Cerebellar nuclear complex (tissue), 1 donor: ENCODE data around the gene FCHO1.
"Not testable (repeated sequence)": the region's sequence is repeated elsewhere in the genome, so short reads cannot be mapped to it uniquely, and the experiment has no call there.

ENCODE experiments used
- DNase-seq, 2 experiments: peaks; one replicate each; lab custom pipeline; 2025; lab: John Stamatoyannopoulos, UW

FCHO1 gene

DNA sequence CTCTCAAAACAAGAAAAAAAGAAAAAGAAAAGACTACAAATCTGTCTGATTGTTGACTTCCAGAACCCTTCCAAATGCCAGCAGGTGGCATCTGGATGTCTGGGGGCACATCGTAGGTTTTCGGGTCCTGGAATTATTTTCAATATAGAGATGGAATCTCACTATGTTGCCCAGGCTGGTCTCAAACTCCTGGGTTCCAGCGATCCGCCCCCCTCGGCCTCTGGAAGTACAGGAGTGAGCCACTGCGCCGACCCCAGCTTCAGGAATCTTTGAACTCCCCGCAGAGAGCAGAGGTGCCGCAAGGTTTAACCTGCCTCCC, 43.1 kb downstream of the FCHO1 start:
- DNase-seq: no peak

DNA sequence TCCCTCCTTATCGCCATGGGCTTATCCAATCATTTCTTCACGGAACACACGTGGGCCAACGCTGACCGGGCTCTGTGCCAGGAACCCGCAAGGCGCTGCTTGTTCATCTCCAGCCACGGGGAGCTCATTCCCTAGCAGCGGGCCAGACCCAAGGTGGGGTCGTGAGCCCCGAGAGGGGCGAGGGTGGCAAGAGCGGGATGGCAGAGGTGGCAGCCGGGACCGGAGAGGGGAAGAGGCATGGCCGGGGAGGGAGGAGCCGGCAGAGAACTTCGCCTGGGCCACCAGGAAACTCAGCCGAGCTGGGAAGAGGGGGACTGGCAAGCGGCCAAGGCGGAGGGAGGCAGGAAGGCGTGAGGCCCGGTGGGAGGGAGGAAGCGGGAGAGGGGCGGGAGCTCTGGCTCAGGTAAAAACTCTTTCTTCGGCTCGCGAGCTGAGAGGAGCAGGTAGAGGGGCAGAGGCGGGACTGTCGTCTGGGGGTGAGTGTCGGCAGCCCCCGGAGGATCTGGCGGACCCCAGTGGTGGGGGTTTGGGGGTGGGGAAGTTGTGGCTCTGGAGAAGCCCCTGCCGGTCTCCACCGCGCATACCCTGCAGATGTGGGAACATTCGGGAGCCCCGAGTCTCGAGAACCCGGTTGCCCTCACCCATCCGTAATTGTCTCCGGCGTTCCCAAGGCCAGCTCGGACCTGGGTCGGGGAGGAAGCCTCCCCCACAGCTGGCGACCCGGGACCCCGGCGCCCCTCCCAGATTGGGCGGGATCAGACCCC, 43.6 kb downstream of the FCHO1 start, which contains the start of gene B3GNT3:
Gene B3GNT3, plus strand, starts transcription at position 408 of the 764 bp plus-strand sequence. CDS start 12,670 bp downstream, outside the sequence.
- DNase-seq: no peak

GRCh38 chr19:17795495-17795856, 44.2 kb downstream of the FCHO1 start:
- DNase-seq: no peak

DNA sequence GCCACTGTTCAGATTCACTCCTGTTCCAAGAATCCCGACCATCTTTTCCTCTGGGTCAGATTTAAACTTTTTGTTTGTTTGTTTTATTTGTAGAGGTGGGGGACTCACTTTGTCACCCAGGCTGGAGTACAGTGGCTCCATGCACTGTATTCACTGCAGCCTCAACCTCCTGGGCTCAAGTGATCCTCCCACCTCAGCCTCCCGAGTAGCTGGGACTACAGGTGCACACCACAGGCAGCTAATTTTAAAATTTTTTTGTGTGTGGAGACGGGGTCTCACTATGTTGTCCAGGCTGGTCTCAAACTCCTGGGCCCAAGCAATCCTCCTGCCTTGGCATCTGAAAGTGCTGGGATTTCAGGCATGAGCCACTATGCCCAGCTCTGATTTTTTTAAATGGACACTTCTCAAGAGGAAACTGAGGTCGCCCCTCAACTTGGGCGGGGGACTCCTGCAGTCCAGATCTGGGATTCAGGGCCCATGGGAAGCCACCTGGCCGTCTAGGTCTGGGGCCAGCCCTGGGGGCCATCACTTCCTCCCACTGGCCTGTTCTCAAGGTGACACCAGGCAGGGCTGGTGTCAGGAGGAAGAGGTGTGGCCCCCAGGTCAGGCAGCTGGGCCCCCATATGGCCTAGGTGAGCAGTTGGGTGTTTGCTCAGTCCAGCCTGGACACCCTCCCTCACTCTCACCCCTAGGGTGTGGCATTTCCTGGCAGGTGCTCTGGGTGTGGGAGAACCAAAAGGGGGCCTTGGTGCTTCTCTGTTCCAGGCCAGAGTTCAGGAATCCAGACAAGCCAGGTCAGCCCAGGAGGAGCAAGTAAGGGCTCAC, 44.9 kb downstream of the FCHO1 start:
- no peak for DNase-seq

DNA sequence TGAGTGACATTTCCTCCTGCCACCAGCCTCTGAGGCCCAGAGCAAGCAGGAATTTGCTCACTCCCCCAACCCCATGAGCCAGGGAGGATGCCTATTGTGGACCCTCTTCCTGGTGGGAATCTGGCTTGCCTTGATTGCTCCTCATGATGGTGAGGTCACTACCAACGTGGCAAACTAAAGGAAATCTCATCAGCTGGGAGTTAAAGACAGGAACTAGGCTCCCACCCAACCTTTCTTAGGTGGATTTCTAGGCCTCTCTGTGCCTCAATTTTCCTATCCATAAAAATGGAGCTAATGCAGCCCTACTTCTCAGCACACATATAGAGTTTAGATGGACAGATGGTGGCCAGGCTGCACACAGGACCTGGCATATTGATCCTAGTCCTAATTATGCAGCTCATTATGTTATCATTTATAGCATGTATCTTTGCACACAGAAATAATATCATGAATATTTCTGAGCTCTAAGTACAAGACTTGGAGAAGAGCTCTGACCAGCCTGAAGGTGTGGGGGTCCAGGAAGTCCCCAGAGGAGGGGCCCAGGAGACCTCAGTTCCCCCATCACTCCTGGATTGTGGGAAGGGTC, 45.7 kb downstream of the FCHO1 start:
- no peak for DNase-seq

DNA sequence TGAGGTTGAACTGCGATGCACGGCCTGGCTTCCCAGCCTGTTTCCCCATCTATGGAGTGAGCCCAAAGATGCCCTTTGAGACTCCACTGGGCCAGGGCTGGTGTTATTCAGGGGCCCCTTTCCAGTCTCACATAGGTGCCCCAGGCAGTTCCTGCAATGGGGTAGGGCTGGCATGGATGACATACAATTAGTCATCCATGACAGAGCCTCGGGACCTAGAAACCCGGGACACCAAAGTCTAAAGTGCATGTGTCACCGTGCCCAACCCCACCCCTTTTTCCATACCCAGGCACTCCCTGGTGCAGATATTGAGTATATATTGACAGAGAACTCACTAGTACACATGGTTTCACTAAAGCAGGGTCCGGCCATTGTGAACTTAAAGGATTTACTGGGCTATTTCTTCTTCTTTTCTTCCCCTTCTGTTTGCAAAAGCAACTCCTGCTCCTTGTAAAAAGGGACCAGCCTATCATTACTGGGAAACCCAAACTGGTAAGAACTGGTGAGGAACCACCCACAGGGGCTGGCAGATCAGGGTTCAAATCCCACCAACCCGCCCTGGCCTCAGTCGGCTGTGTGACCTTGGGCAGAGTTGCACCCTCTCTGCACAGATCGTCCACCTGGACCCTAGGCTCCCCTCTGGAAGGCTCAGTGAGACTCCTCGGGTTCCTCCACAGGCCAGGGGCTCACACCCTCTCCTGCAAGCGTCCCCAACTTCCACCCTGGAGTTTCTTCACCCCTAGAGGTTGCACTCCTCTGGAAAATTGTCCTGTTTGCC, 46.3 kb downstream of the FCHO1 start:
- DNase-seq: no peak

GRCh38 chr19:17798599-17798998, 47.3 kb downstream of the FCHO1 start:
- not testable (repeated sequence) for DNase-seq

DNA sequence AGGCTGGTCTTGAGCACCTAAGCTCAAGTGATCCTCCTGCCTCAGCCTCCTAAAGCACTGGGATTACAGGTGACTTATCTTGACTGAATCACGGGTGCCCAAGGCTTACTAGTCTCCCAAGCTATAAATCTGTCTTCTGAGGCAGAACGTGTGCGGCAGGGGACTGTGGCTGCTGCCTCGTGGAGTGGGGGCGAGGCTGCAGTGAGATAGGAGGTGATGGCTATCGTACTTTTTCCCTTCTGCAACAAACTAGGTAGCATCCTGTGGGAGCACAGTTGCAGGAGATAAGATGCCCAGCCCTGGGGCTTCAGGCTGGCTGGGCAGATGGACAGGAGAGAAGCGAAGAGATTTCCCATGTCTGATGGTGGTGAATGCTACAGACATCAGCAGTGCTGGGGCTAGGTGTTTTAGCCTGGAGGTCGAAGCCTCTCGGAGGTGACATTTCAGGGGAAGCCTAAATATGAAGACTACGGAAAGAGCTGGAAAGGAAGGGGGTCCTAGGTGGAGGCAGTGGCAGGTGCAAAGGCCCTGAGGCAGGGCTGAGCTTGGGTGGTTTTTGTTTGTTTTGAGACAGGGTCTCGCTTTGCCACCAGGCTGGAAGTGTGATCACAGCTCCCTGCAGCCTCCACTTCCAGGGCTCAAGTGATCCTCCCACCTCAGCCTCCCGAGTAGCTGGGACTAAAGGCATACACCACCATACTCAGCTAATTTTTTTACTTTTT, 51.0 kb downstream of the FCHO1 start:
- DNase-seq: no peak

- no peak for DNase-seq
Observed at GRCh38 chr19:17803264-17803896, 52.1 kb downstream of the FCHO1 start.

DNA sequence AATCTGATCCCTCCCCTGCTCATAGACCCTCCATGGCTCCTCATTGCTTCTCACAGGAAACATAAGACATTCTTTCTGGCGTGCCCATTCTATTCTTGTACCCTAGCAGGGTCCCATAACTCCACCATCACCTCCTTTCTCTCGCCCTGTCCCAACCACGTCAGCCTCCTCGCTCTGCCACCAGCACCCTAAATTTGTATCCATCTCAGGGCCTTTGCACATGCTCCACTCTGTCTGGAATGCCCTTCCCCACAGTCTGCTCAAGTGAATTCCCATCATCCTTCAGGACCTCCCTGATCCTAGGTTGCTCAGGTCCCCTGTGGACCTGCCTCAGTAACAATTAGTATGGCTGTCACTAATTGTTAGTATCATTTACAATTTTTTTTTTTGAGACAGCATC, 54.1 kb downstream of the FCHO1 start:
- DNase-seq: no peak

- no peak for DNase-seq
Observed at GRCh38 chr19:17806945-17807344, 55.7 kb downstream of the FCHO1 start.

- DNase-seq: no peak
Observed at GRCh38 chr19:17807731-17808316, 56.5 kb downstream of the FCHO1 start.

DNA sequence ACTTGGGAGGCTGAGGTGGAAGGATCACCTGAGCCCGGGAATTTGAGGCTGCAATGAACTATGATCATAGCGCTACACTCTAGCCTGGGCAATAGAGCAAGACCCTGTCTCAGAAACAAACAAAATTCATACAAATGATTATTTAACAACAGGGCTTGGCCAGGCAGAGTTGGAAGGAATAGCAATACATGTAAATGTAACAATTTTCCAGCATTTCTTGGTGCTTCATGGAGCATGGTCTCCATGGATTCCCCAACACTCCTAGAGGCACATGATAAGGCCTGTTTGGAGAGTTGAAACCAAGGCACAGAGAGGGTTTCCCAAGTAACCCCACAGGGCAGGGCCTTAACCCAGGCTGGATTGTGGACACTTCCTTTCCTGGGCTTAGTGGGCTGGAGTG, 59.8 kb downstream of the FCHO1 start:
- DNase-seq: no peak

GRCh38 chr19:17811681-17812080, 60.4 kb downstream of the FCHO1 start:
- no peak for DNase-seq

DNA sequence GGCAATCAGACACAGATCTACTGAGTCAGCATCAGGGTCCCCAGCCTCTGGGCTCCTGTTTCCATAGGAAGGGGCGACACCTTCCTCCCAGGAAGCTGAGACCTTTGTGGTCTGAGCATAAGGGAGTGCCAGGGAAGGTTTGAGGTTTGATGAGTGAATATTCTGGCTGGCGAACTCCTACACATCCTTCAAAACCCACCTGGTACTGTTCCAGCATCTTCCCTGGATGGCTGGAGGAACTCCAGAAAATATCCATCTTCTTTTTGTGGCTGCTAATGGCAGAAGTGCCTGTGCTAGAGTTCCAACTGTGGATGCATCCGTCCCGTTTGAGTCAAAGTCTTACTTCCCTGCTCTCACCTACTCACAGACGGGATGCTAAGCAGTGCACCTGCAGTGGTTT, 60.8 kb downstream of the FCHO1 start:
- no peak for DNase-seq

DNA sequence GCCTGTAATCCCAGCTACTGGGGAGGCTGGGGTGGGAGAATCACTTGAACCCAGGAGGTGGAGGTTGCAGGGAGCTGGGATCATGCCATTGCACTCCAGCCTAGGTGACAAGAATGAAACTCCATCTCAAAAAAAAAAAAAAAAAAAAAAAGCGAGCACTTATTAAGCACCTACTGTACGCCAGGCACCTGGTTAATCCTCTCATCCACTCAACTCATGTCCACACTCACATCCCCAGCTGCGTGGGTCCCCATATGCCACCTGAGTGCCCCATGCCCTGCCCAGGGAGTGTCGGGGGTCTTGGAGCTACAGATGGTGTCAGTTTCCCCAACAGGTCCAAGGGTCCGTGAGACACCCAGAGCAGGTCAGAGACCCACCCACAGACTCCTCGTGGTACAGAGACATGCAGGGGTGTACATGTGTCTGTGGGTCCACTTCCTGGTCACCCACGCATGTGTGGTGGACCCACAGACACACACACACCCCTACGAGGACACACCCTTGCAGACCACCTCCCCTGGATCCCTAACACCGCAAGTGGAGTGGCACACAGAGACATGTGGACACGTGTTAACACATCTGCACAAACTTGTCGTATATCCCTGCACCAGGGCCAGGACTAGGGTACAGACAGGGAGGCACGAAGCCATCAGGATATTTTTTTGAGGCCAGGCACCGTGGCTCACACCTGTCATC, 66.5 kb downstream of the FCHO1 start:
- no peak for DNase-seq

DNA sequence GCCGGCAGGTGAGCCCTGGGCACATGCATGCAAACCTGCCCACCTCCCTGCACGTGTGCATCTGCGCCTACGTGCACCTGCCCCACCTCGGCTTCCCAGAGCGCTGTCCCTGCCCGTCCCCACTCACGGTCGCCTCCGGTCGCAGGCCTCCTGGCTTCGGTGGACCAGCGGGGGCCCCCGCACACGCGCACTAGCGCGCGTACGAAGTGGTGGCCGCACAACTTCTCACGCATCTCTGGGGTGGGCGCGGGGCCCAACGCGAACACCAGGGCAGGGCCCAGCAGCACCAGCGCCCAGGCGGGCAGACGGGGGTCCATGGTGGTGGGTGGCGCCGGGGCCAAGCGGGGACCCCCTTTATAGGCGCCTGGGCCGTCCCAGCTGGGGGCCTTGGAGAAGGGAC, 69.9 kb downstream of the FCHO1 start, which contains the start of gene INSL3:
Gene INSL3, minus strand, starts transcription at position 330 of the 400 bp plus-strand sequence. Its CDS starts 13 bp downstream, at position 317.
- no peak for DNase-seq

GRCh38 chr19:17824339-17824738, 73.1 kb downstream of the FCHO1 start:
- no peak for DNase-seq

- DNase-seq: no peak
Observed at GRCh38 chr19:17826508-17827056, 75.3 kb downstream of the FCHO1 start.
